HepG2 (cell line): Measurements from ENCODE around the gene ATRAID. TPM values are rescaled to one million over a fixed set of nuclear protein-coding genes. Genes with fewer than 3 reads are reported as not detected.

Experiments used
- EHMT2 ChIP-seq: fragments of 200-600 bp; sonication (generic); IDR thresholded peaks from 2 replicates; pipeline ENCODE4 v1.7.0; 2017; ENCODE audit warnings: antibody characterized with exemption, low read depth, low read length, borderline replicate concordance
- HOMEZ ChIP-seq: IDR thresholded peaks from 2 replicates; pipeline ENCODE4 v1.6.1; 2016; ENCODE audit warnings: low read depth
- KLF13 ChIP-seq: sonication (generic); formaldehyde crosslinking; IDR thresholded peaks from 2 replicates; pipeline ENCODE4 v1.4.0; 2020; ENCODE audit warnings: mild to moderate bottlenecking, missing genetic modification reagents
- SMAD1 ChIP-seq: sonication (generic); formaldehyde crosslinking; IDR thresholded peaks from 2 replicates; pipeline ENCODE4 v1.4.0; 2020; ENCODE audit warnings: missing genetic modification reagents, low read depth, mild to moderate bottlenecking, borderline replicate concordance
- SOX13 ChIP-seq, 3 experiments: fragments of 450-650 bp in 1 of 3; sonication (generic) in 1 of 3; formaldehyde crosslinking in 1 of 3; IDR thresholded peaks in 2 of 3; conservative IDR thresholded peaks in 1 of 3; 2 replicates each; pipeline versions ENCODE4 v1.5.0 to v1.6.1; 2016 to 2020; ENCODE audit warnings: antibody characterized with exemption in 1 of 3, mild to moderate bottlenecking in 1 of 3, missing compliant biosample characterization in 1 of 3, missing genetic modification reagents in 1 of 3, moderate library complexity in 1 of 3
- YY1 ChIP-seq: IDR thresholded peaks from 2 replicates; pipeline ENCODE4 v1.6.1; 2011; ENCODE audit warnings: low read length, low read depth, moderate library complexity, mild to moderate bottlenecking; ENCODE audit not compliant: insufficient read depth, insufficient replicate concordance
- ZNF121 ChIP-seq: sonication (generic); formaldehyde crosslinking; IDR thresholded peaks from 2 replicates; pipeline ENCODE4 v1.5.0; 2020; ENCODE audit warnings: mild to moderate bottlenecking, missing genetic modification reagents
- ZNF142 ChIP-seq: sonication (generic); formaldehyde crosslinking; IDR thresholded peaks from 2 replicates; pipeline ENCODE4 v1.4.0; 2020; ENCODE audit warnings: missing genetic modification reagents
- ZNF20 ChIP-seq: sonication (generic); formaldehyde crosslinking; IDR thresholded peaks from 2 replicates; pipeline ENCODE4 v1.4.0; 2020; ENCODE audit warnings: mild to moderate bottlenecking, moderate library complexity, missing genetic modification reagents
- ZNF253 ChIP-seq: sonication (generic); formaldehyde crosslinking; IDR thresholded peaks from 2 replicates; pipeline ENCODE4 v1.8.0; 2022; ENCODE audit warnings: mild to moderate bottlenecking, missing genetic modification reagents, borderline replicate concordance
- ZNF512B ChIP-seq: sonication (generic); formaldehyde crosslinking; IDR thresholded peaks from 2 replicates; pipeline ENCODE4 v1.5.1; 2020; ENCODE audit warnings: missing genetic modification reagents, mild to moderate bottlenecking, borderline replicate concordance
- ZNF615 ChIP-seq: sonication (generic); formaldehyde crosslinking; IDR thresholded peaks from 2 replicates; pipeline ENCODE4 v1.5.0; 2020; ENCODE audit warnings: mild to moderate bottlenecking, missing genetic modification reagents, borderline replicate concordance
- polyA plus RNA-seq, 8 experiments: library from polyadenylated mRNA; depleted of rRNA in 3 of 8; stranded (reverse) in 7 of 8; unstranded in 1 of 8; fragments of >200 nt; fragmentation: Illumina TruSeq in 4 of 8; extraction: Trizol in 4 of 8; gene quantifications; 2 replicates each; pipeline versions ENCODE4 v1.2.1 to v1.2.3, GENCODE V29; 2011 to 2016; ENCODE audit warnings: low read depth in 4 of 8, missing spikeins in 1 of 8, mixed read lengths in 1 of 8; ENCODE audit not compliant: insufficient read depth in 1 of 8
- total RNA-seq, 5 experiments: library from RNA; depleted of rRNA; stranded (reverse); fragments of >200 nt; fragmentation: Illumina TruSeq; extraction: Trizol; gene quantifications; 2 replicates each; pipeline ENCODE4 v1.2.3, GENCODE V29; 2016; ENCODE audit warnings: low read depth in 1 of 5
- TF ChIP-seq, protein P1 (sequence below): sonication (generic); formaldehyde crosslinking; IDR thresholded peaks from 2 replicates; pipeline ENCODE4 v1.4.0; 2020; ENCODE audit warnings: missing genetic modification reagents, low read depth, mild to moderate bottlenecking, borderline replicate concordance
- TF ChIP-seq, protein P2 (sequence below): sonication (generic); formaldehyde crosslinking; IDR thresholded peaks from 2 replicates; pipeline ENCODE4 v1.8.0; 2022; ENCODE audit warnings: missing genetic modification reagents, low read depth, mild to moderate bottlenecking, borderline replicate concordance

The ATRAID gene
- total and polyA plus RNA-seq, 2 of the 13 experiments (the other 11 are each of a cell fraction or from before 2014, with no cell fraction given), result 207 to 382 TPM

DNA sequence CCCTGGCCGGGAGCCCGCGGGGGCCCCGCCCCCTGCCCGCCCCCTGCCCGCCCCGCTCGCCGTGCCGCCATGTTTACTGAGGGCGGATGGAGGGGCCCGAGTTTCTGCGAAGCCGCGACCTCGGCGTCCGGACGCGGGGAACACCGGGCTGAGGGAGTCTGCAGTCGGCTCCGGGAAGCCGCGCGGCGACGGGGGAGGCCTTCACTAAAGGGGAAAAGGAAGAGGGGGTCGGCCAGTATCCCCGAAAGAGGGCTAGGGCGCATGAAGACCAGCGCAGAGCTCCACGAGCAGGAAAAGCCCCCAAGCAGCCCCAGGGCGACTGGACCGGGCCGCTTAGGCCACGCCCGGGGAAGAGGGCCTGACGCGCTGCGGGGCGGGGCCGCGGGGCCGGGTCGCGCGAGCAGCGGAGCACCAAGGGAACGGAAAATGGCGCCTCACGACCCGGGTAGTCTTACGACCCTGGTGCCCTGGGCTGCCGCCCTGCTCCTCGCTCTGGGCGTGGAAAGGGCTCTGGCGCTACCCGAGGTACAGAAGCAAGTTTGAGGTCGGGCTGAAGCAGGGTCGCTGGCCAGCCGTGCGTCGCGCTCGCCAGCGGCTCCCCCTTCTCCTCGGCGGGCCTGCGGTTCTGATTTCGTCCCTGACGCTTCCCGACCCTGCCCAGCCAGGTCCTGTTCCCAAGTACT lies at the start of gene ATRAID, which contains the start of gene SLC5A6 (continued):
- TF ChIP-seq ZNF20 (CRISPR knock-in tag) (no peak; the same call in 1 of the 2 replicates), YY1 (peak; percentile 93), ZNF121 (CRISPR knock-in tag) (0 out of 2 replicates have a peak, but pooled peaks have one; percentile 47), ZNF615 (CRISPR knock-in tag) (no peak), ZNF142 (CRISPR knock-in tag) (no peak), KLF13 (CRISPR knock-in tag) (peak; percentile 63; the same call in 1 of the 2 replicates), HOMEZ (CRISPR knock-in tag) (0 out of 2 replicates have a peak, but pooled peaks have one; percentile 14), ZNF512B (CRISPR knock-in tag) (peak; percentile 84; the same call in 1 of the 2 replicates), ZNF253 (CRISPR knock-in tag) (peak; percentile 25; the same call in 1 of the 2 replicates), SOX13 (IDR thresholded peaks at IDR 0.05) (0 out of 2 replicates have a peak, but pooled peaks have one; percentile 25), SOX13 (CRISPR knock-in tag; conservative IDR thresholded peaks at IDR 0.05 in 1 of 2, IDR thresholded peaks at IDR 0.05 in 1 of 2) (peak in 1 of 2 experiments; percentile 22; a peak in 1 of 4 replicates), EHMT2 (no peak), SMAD1 (CRISPR knock-in tag) (peak; percentile 89)
- TF ChIP-seq, protein P1, sequence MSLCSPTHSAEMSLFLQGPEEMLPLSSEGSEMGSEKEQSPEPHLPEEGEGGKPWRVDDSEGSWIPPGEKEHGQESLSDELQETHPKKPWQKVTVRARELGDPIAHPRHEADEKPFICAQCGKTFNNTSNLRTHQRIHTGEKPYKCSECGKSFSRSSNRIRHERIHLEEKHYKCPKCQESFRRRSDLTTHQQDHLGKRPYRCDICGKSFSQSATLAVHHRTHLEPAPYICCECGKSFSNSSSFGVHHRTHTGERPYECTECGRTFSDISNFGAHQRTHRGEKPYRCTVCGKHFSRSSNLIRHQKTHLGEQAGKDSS (CRISPR knock-in tag), result no peak; the same call in 1 of the 2 replicates
- TF ChIP-seq, protein P2, sequence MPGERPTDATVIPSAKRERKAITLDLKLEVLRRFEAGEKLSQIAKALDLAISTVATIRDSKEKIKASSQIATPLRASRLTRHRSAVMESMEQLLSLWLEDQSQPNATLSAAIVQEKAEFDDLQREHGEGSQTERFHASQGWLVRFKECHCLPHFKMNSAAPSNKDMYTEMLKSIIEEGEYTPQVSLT (CRISPR knock-in tag), result no peak; the same call in 1 of the 2 replicates
